ENCODE measurements around the gene SERPINI1. TPM values are rescaled to one million over a fixed set of nuclear protein-coding genes. Genes with fewer than 3 reads are reported as not detected.

Gene SERPINI1
- polyA plus RNA-seq, 3 donors, result 0.12 to 1.6 (median 0.27) TPM

DNA sequence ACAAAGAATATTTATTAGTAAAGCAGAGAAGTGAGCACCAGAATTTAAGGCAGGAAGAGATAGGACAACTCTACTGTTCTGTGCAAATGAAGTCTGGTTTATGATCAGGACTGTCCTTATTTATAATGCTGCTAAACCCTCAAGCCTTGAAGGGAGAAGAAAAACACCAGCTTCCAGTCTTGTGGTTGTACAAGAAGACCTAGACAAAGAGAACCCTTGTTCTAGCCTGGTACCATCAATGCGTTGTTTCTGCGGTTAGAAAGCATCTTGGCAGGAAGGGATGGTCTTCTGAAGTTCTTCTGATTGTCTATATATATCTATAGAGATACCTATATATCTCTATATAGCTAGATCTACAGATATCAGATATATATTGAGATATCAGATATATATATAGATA is 34.6 kb upstream of the SERPINI1 start:
- Mint-ChIP-seq H3K9me3 (no peaks in the 10 kb centered on the region), H3K27me3 (ENCODE audit: low read depth in 3 of 3) (no peaks in the 10 kb centered on the region), H3K4me3 (no peak overlapping the region), H3K27ac (no peak overlapping the region), H3K36me3 (peaks cover 57 to 59% of the 10 kb centered on the region in 2 donors), H3K4me1 (no peaks in the 10 kb centered on the region)
- H3K36me3 ChIP-seq (replicated peaks in 1 of 2; ENCODE audit: control insufficient read depth in 1 of 2, insufficient read depth in 2 of 2, low read length in 2 of 2), result peaks cover 61 to 85% of the 10 kb centered on the region in 2 donors
- no peaks in the 10 kb centered on the region for H3K79me2 ChIP-seq (ENCODE audit: insufficient read depth, low read length)
- DNase-seq, result no peak
- no peak overlapping the region for H3K4me2 ChIP-seq (replicated peaks; ENCODE audit: extremely low read depth, low read length, poor library complexity, severe bottlenecking)
- no peaks in the 10 kb centered on the region for H3K4me1 ChIP-seq (ENCODE audit: control insufficient read depth in 1 of 2, insufficient read depth in 2 of 2, low read length in 2 of 2)
- H4K20me1 ChIP-seq (ENCODE audit: insufficient read depth, low read length), result peaks cover 25% of the 10 kb centered on the region
- no peak for TF ChIP-seq CTCF (IDR thresholded peaks at IDR 0.05)
- H3K27ac ChIP-seq (ENCODE audit: low read depth in 1 of 2, low read length in 2 of 2), result no peak overlapping the region
- intact Hi-C loops (cut with micrococcal nuclease), result no loop called here
- no peak overlapping the region for H2AFZ ChIP-seq (ENCODE audit: insufficient read depth, low read depth, low read length, poor library complexity, severe bottlenecking)
- no CpG with 5 or more reads among the region's 2 CpGs for WGBS (ENCODE audit: insufficient coverage)
- H3K9ac ChIP-seq (ENCODE audit: insufficient read depth, low read length, poor library complexity, severe bottlenecking), result no peak overlapping the region
- no peaks in the 10 kb centered on the region for H3K9me3 ChIP-seq (replicated peaks in 1 of 2; ENCODE audit: control insufficient read depth in 1 of 2, insufficient read depth in 1 of 2, low read length in 2 of 2)
- H3K27me3 ChIP-seq (ENCODE audit: control insufficient read depth in 2 of 2, insufficient read depth in 2 of 2, low read length in 2 of 2), result no peaks in the 10 kb centered on the region
- H3K4me3 ChIP-seq (replicated peaks in 1 of 3; ENCODE audit: low read depth in 2 of 3, low read length in 3 of 3), result no peak overlapping the region

DNA sequence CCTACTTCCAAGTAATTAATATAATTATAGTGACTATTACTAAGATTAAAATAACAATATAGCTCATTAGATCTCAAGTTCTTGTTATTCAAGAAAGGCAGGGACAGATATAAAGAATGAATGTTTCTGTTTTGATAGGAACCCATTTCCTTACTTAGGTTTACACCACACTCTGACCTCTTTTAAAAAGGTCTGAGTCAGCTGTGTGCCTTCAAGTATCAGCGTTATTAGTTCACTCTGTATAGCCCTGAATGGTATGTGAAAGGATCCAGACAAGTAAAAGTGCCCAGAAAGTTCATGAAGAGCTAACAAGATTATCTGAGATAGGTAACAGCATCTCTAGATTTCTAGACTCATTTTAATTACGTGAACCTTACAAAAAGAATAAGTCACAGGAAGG is 29.7 kb upstream of the SERPINI1 start:
- no peak overlapping the region for H3K4me3 ChIP-seq (replicated peaks in 1 of 3; ENCODE audit: low read depth in 2 of 3, low read length in 3 of 3)
- H3K4me2 ChIP-seq (replicated peaks; ENCODE audit: extremely low read depth, low read length, poor library complexity, severe bottlenecking), result no peak overlapping the region
- no peaks in the 10 kb centered on the region for H3K4me1 ChIP-seq (ENCODE audit: control insufficient read depth in 1 of 2, insufficient read depth in 2 of 2, low read length in 2 of 2)
- H4K20me1 ChIP-seq (ENCODE audit: insufficient read depth, low read length), result peaks cover 47% of the 10 kb centered on the region
- no peak for TF ChIP-seq CTCF (IDR thresholded peaks at IDR 0.05)
- Mint-ChIP-seq H3K4me3 (no peak overlapping the region), H3K27me3 (ENCODE audit: low read depth in 3 of 3) (peaks cover 0 to 2% (median 0%) of the 10 kb centered on the region in 3 donors), H3K4me1 (no peaks in the 10 kb centered on the region), H3K36me3 (peaks cover 64 to 66% of the 10 kb centered on the region in 2 donors), H3K9me3 (peaks cover 0 to 1% (median 0%) of the 10 kb centered on the region in 7 donors), H3K27ac (no peak overlapping the region)
- H3K9ac ChIP-seq (ENCODE audit: insufficient read depth, low read length, poor library complexity, severe bottlenecking), result no peak overlapping the region
- no peak overlapping the region for H3K27ac ChIP-seq (ENCODE audit: low read depth in 1 of 2, low read length in 2 of 2)
- H3K27me3 ChIP-seq (ENCODE audit: control insufficient read depth in 2 of 2, insufficient read depth in 2 of 2, low read length in 2 of 2), result no peaks in the 10 kb centered on the region
- H3K36me3 ChIP-seq (replicated peaks in 1 of 2; ENCODE audit: control insufficient read depth in 1 of 2, insufficient read depth in 2 of 2, low read length in 2 of 2), result peaks cover 64 to 89% of the 10 kb centered on the region in 2 donors
- no peak for DNase-seq
- peaks cover 16% of the 10 kb centered on the region for H3K79me2 ChIP-seq (ENCODE audit: insufficient read depth, low read length)
- no peak overlapping the region for H2AFZ ChIP-seq (ENCODE audit: insufficient read depth, low read depth, low read length, poor library complexity, severe bottlenecking)
- intact Hi-C loops (cut with micrococcal nuclease), result no loop called here
- no peaks in the 10 kb centered on the region for H3K9me3 ChIP-seq (replicated peaks in 1 of 2; ENCODE audit: control insufficient read depth in 1 of 2, insufficient read depth in 1 of 2, low read length in 2 of 2)
- no CpG with 5 or more reads among the region's 2 CpGs for WGBS (ENCODE audit: insufficient coverage)

Measured in CD14-positive monocyte (primary cell).